HCT116 (cell line): Measurements from ENCODE around the gene PRKRIP1.
"Not testable (repeated sequence)": the region's sequence is repeated elsewhere in the genome, so short reads cannot be mapped to it uniquely, and the experiment has no call there.

Experiments
- ATF3 ChIP-seq: IDR thresholded peaks from 2 replicates; pipeline ENCODE4 v1.6.1; 2012
- CEBPB ChIP-seq: IDR thresholded peaks from 2 replicates; pipeline ENCODE4 v1.6.1; 2012; ENCODE audit warnings: low read depth
- CTCF ChIP-seq, 3 experiments: fragments of 200-600 bp in 1 of 3; sonication (generic) in 1 of 3; IDR thresholded peaks in 2 of 3; conservative IDR thresholded peaks in 1 of 3; 2 replicates each; pipeline ENCODE4 v1.5.1; 2012 to 2017; ENCODE audit warnings: low read depth in 2 of 3, low read length in 2 of 3, antibody characterized with exemption in 1 of 3, borderline replicate concordance in 1 of 3, control low read depth in 1 of 3, mild to moderate bottlenecking in 1 of 3, mixed read lengths in 1 of 3, mixed run types in 1 of 3, moderate library complexity in 1 of 3; ENCODE audit not compliant: insufficient read depth in 1 of 3
- EGR1 ChIP-seq: IDR thresholded peaks from 2 replicates; pipeline ENCODE4 v1.6.1; 2012; ENCODE audit warnings: low read depth
- ELF1 ChIP-seq: IDR thresholded peaks from 2 replicates; pipeline ENCODE4 v1.6.1; 2012; ENCODE audit warnings: low read depth, borderline replicate concordance
- EZH2 ChIP-seq: fragments of 200-600 bp; sonication (generic); IDR thresholded peaks from 2 replicates; pipeline ENCODE4 v1.6.1; 2017; ENCODE audit warnings: antibody characterized with exemption, mixed run types
- FOSL1 ChIP-seq: IDR thresholded peaks from 2 replicates; pipeline ENCODE4 v1.6.1; 2012; ENCODE audit warnings: low read depth
- MAX ChIP-seq: IDR thresholded peaks from 2 replicates; pipeline ENCODE4 v1.6.1; 2012
- POLR2A ChIP-seq: IDR thresholded peaks from 2 replicates; pipeline ENCODE4 v1.7.0; 2011; ENCODE audit warnings: borderline replicate concordance; ENCODE audit not compliant: insufficient read depth, insufficient read length; ENCODE audit errors: extremely low read depth
- POLR2AphosphoS5 ChIP-seq: IDR thresholded peaks from 2 replicates; pipeline ENCODE4 v1.6.1; 2011; ENCODE audit warnings: mild to moderate bottlenecking, low read depth, low read length, moderate library complexity
- RAD21 ChIP-seq: IDR thresholded peaks from 2 replicates; pipeline ENCODE4 v1.6.1; 2012; ENCODE audit warnings: low read depth, mild to moderate bottlenecking
- REST ChIP-seq: IDR thresholded peaks from 2 replicates; pipeline ENCODE4 v1.6.1; 2012; ENCODE audit warnings: low read depth
- TCF7L2 ChIP-seq: IDR thresholded peaks from 2 replicates; pipeline ENCODE4 v1.7.0; 2011; ENCODE audit warnings: borderline replicate concordance, inconsistent platforms; ENCODE audit not compliant: insufficient read depth, insufficient read length; ENCODE audit errors: extremely low read depth
- YY1 ChIP-seq: IDR thresholded peaks from 2 replicates; pipeline ENCODE4 v1.6.1; 2011; ENCODE audit warnings: low read length, low read depth, moderate library complexity, mild to moderate bottlenecking; ENCODE audit not compliant: insufficient replicate concordance; ENCODE audit errors: extremely low read depth

- TF ChIP-seq CTCF (IDR thresholded peaks at IDR 0.05 in 2 of 3, conservative IDR thresholded peaks at IDR 0.05 in 1 of 3; ENCODE audit: borderline replicate concordance in 1 of 3, insufficient read depth in 1 of 3, low read depth in 2 of 3, low read length in 2 of 3); POLR2A; REST; ELF1; CEBPB; POLR2AphosphoS5; TCF7L2; ATF3; EGR1; MAX; EZH2; YY1; FOSL1; RAD21: not testable (repeated sequence)
Measured at GRCh38 chr7:102474116-102474515, 78.0 kb downstream of the PRKRIP1 start.
